GM21723 (cell line): Measurements from ENCODE around the gene ST3GAL3.

Experiments used
- ATAC-seq: cut with Tn5 transposase; IDR thresholded peaks from one replicate; pipeline ENCODE4 v1.9.1; 2021; ENCODE audit warnings: mild to moderate bottlenecking, moderate library complexity; ENCODE audit not compliant: unreplicated experiment

Gene ST3GAL3

GRCh38 chr1:43707190-43708001 lies at the start of gene ST3GAL3:
ST3GAL3 (plus strand) TSS chr1:43707536; CDS start chr1:43736263, 28,727 bp downstream.
- peak; percentile 86 for ATAC-seq

- ATAC-seq: no peak
Measured at GRCh38 chr1:43659212-43660166, 47.8 kb upstream of the ST3GAL3 start.

- ATAC-seq: no peak
Measured at GRCh38 chr1:43660355-43660754, 47.0 kb upstream of the ST3GAL3 start.

GRCh38 chr1:43664369-43664768 lies 43.0 kb upstream of the ST3GAL3 start:
- ATAC-seq: no peak

GRCh38 chr1:43666608-43667007 lies 40.7 kb upstream of the ST3GAL3 start:
- no peak for ATAC-seq

GRCh38 chr1:43668956-43669355 lies 38.4 kb upstream of the ST3GAL3 start:
- ATAC-seq: no peak

GRCh38 chr1:43669878-43670277 lies 37.5 kb upstream of the ST3GAL3 start:
- ATAC-seq: no peak

- ATAC-seq: no peak
Measured at GRCh38 chr1:43671193-43671592, 36.1 kb upstream of the ST3GAL3 start.

GRCh38 chr1:43671626-43672330 lies 35.6 kb upstream of the ST3GAL3 start:
- no peak for ATAC-seq

GRCh38 chr1:43673261-43673660 lies 34.1 kb upstream of the ST3GAL3 start:
- no peak for ATAC-seq

GRCh38 chr1:43678940-43679339 lies 28.4 kb upstream of the ST3GAL3 start:
- ATAC-seq: no peak

- ATAC-seq: no peak
Measured at GRCh38 chr1:43683560-43683959, 23.8 kb upstream of the ST3GAL3 start.

GRCh38 chr1:43686801-43687200 lies 20.5 kb upstream of the ST3GAL3 start:
- no peak for ATAC-seq

GRCh38 chr1:43687301-43688108 lies 19.8 kb upstream of the ST3GAL3 start:
- ATAC-seq: no peak

GRCh38 chr1:43688109-43688387 lies 19.3 kb upstream of the ST3GAL3 start:
- ATAC-seq: no peak

GRCh38 chr1:43688594-43689000 lies 18.7 kb upstream of the ST3GAL3 start:
- ATAC-seq: no peak

- ATAC-seq: no peak
Measured at GRCh38 chr1:43689289-43689688, 18.0 kb upstream of the ST3GAL3 start.

GRCh38 chr1:43691871-43692815 lies 15.2 kb upstream of the ST3GAL3 start:
- ATAC-seq: no peak

GRCh38 chr1:43693371-43693770 lies 14.0 kb upstream of the ST3GAL3 start:
- ATAC-seq: no peak
